Uterus (tissue), 2 donors: ENCODE data around the gene AP1B1.

Experiments
- CTCF ChIP-seq, 4 experiments: fragments of 200-600 bp in 2 of 4; fragments of 450-650 bp in 2 of 4; sonication (generic) in 2 of 4; IDR thresholded peaks; one replicate each; pipeline ENCODE4 v1.5.1; 2016 to 2019; ENCODE audit warnings: antibody characterized with exemption in 4 of 4, mild to moderate bottlenecking in 2 of 4, moderate library complexity in 1 of 4
- POLR2A ChIP-seq, 2 donors: fragments of 450-650 bp; IDR thresholded peaks; one replicate each; pipeline ENCODE4 v1.6.1; 2016; ENCODE audit warnings: antibody characterized with exemption in 2 of 2, mild to moderate bottlenecking in 1 of 2, moderate library complexity in 1 of 2

- TF ChIP-seq CTCF (IDR thresholded peaks at IDR 0.05) (no peak), POLR2A (IDR thresholded peaks at IDR 0.05) (no peak)
Measured at GRCh38 chr22:29345932-29346331, 42.4 kb downstream of the AP1B1 start.
